ENCODE measurements around the gene TGFA.

DNA sequence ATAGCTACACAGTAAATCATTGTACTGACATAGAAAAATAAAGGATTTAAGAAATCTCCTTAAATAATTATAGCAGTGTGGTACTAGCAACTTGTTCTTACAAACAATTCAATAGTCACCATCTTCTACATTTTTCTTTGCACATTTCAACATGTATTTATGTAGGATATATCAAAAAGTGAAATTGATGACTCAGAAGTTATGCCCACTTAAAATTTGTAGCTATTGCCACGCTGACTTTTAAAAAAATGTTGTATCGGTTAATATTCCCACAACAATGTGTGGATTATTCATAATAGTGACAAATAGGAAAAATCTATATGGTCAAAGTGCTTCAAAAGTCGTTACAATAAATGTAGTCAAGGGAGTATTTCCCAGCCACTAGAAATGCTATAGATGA, 6.7 kb downstream of the TGFA start:
- TF ChIP-seq, protein P1, sequence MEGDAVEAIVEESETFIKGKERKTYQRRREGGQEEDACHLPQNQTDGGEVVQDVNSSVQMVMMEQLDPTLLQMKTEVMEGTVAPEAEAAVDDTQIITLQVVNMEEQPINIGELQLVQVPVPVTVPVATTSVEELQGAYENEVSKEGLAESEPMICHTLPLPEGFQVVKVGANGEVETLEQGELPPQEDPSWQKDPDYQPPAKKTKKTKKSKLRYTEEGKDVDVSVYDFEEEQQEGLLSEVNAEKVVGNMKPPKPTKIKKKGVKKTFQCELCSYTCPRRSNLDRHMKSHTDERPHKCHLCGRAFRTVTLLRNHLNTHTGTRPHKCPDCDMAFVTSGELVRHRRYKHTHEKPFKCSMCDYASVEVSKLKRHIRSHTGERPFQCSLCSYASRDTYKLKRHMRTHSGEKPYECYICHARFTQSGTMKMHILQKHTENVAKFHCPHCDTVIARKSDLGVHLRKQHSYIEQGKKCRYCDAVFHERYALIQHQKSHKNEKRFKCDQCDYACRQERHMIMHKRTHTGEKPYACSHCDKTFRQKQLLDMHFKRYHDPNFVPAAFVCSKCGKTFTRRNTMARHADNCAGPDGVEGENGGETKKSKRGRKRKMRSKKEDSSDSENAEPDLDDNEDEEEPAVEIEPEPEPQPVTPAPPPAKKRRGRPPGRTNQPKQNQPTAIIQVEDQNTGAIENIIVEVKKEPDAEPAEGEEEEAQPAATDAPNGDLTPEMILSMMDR (IDR thresholded peaks at IDR 0.05) = no peak
- no peak for TF ChIP-seq POLR2A (IDR thresholded peaks at IDR 0.05)

Measured in body of pancreas (tissue), 4 donors.